Fibroblast of lung (primary cell): ENCODE measurements around the gene FBXO17.

Experiments
- CTCF ChIP-seq, 2 donors: IDR thresholded peaks in 1 of 2; conservative IDR thresholded peaks in 1 of 2; 1 replicate in 1 of 2; 2 replicates in 1 of 2; pipeline ENCODE4 v1.5.1; 2011 to 2012; ENCODE audit warnings: low read length in 2 of 2, control low read depth in 1 of 2, inconsistent platforms in 1 of 2, low read depth in 1 of 2, mild to moderate bottlenecking in 1 of 2
- EZH2 ChIP-seq: IDR thresholded peaks from 2 replicates; pipeline ENCODE4 v1.5.1; 2012; ENCODE audit warnings: low read length, control low read depth, mild to moderate bottlenecking; ENCODE audit errors: missing control alignments

GRCh38 chr19:38928391-38929001, 47.0 kb downstream of the FBXO17 start:
- no peak for TF ChIP-seq CTCF (conservative IDR thresholded peaks at IDR 0.05 in 1 of 2, IDR thresholded peaks at IDR 0.05 in 1 of 2; ENCODE audit: low read depth in 1 of 2, low read length in 2 of 2)
- TF ChIP-seq EZH2, result no peak
